ENCODE results near the gene MYO7B.

Gene MYO7B

DNA sequence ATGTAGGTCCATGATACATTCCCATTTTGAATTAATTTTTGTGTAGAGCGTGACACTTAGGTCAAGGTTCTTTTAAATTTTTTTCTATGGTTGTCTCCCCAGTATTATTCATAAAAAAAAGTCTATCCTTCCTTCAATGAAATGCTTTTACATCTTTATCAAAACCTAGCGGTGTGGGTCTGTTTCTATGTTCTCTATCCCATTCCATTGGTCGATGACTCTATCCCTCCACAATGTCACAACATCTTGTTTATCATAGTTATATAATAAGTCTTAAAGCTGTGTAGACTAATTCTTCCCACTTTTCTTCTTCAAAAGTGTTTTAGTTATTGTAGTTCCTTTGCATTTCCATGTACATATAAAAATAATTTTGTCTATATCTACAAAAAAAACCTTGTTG lies 63.2 kb downstream of the MYO7B start:
- ChIA-PET CTCF (interaction anchor here (0.8 to 1.4 kb wide), 4 partner anchors 8 to 51 kb away, joined by 3 to 7 read pairs (median 3); no protein-coding TSS in a partner anchor), POLR2A (no interaction called here)
- TF ChIP-seq, protein P1, sequence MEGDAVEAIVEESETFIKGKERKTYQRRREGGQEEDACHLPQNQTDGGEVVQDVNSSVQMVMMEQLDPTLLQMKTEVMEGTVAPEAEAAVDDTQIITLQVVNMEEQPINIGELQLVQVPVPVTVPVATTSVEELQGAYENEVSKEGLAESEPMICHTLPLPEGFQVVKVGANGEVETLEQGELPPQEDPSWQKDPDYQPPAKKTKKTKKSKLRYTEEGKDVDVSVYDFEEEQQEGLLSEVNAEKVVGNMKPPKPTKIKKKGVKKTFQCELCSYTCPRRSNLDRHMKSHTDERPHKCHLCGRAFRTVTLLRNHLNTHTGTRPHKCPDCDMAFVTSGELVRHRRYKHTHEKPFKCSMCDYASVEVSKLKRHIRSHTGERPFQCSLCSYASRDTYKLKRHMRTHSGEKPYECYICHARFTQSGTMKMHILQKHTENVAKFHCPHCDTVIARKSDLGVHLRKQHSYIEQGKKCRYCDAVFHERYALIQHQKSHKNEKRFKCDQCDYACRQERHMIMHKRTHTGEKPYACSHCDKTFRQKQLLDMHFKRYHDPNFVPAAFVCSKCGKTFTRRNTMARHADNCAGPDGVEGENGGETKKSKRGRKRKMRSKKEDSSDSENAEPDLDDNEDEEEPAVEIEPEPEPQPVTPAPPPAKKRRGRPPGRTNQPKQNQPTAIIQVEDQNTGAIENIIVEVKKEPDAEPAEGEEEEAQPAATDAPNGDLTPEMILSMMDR (IDR thresholded peaks at IDR 0.05; ENCODE audit: control extremely low read depth, extremely low read depth, low read depth, missing control alignments), result no peak
- DNase-seq (ENCODE audit: extremely low spot score), result no peak

DNA sequence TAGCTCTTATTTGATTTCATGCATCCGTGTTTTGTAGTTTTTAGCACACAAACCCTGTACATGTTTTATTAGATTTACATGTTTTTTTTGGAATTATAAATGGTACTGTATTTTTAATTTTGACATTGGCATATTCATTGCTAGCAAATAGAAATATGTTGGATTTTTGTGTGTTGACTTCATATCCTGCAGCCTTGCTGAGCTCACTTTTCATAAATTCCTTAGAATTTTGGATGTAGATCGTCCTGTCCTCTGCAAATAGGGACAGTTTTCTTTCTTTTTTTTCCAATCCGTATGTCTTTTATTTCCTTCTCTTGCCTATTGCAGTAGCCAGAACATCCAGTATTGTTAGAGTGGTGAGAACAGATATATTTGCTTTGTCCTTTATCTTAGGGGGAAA lies 63.7 kb downstream of the MYO7B start:
- ChIA-PET CTCF (interaction anchor here (0.8 to 1.4 kb wide), 4 partner anchors 8 to 51 kb away, joined by 3 to 7 read pairs (median 3); no protein-coding TSS in a partner anchor), POLR2A (no interaction called here)
- no peak for DNase-seq (ENCODE audit: extremely low spot score)
- TF ChIP-seq, protein P1 (IDR thresholded peaks at IDR 0.05; ENCODE audit: control extremely low read depth, extremely low read depth, low read depth, missing control alignments), result no peak

DNA sequence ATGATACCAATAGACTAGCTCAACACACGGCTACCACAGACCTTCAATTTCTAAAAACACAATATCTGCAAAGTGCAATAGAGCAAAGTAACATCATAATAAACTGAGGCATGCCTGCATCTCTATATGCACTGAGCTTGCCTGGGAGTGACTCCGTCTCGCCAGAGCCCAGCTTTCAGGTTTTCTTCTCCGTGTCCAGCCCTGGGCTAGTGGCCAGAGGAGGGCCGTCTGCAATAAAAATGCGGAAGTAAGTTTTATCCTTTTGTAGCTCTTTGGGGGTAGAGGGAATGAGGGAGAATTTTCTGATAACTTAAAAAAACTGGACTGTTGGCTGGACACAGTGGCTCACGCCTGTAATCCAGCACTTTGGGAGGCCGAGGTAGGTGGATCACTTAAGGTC lies 69.5 kb downstream of the MYO7B start:
- CTCF ChIA-PET, result interaction anchor here (1.2 to 6.4 kb wide), 3 partner anchors 10 to 46 kb away, joined by 3 to 53 read pairs (median 5); no protein-coding TSS in a partner anchor
- POLR2A ChIA-PET, result no interaction called here

DNA sequence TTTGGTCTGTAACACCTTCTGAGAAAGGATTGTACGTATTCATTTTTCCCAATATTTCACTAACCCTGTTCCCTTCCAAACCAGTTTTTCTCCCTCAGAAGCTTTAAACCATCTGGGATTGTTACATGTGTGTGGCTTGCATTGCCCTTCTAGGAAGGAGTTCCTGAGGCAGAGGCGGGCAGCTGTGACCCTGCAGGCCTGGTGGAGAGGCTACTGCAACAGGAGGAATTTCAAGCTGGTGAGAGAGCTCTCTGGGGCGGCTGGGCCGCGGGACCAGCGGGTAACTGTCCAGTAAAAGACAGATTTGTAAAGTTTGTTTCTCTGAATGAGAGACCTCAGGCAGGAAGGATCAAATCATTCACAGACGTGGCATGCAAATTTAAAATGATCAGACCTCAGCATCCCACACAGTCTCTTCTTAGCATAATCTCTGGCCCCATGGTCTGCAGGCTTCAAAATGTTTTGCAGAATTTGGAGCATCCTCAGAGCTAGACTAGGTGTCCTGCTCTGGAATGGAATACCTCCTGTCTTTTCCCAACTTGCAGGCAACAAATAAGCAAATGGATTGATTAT lies 70.3 kb downstream of the MYO7B start:
- TF ChIP-seq, protein P1 (IDR thresholded peaks at IDR 0.05; ENCODE audit: control extremely low read depth, extremely low read depth, low read depth, missing control alignments), result no peak
- no peak for DNase-seq (ENCODE audit: extremely low spot score)
- CTCF ChIA-PET, result interaction anchor here (1.0 to 6.4 kb wide), 2 partner anchors 14 to 77 kb away, joined by 3 to 53 read pairs; no protein-coding TSS in a partner anchor
- POLR2A ChIA-PET, result no interaction called here

More for the DNA sequence above, 69.5 kb downstream of the MYO7B start:
- DNase-seq (ENCODE audit: extremely low spot score), result no peak
- TF ChIP-seq, protein P1 (IDR thresholded peaks at IDR 0.05; ENCODE audit: control extremely low read depth, extremely low read depth, low read depth, missing control alignments), result no peak

DNA sequence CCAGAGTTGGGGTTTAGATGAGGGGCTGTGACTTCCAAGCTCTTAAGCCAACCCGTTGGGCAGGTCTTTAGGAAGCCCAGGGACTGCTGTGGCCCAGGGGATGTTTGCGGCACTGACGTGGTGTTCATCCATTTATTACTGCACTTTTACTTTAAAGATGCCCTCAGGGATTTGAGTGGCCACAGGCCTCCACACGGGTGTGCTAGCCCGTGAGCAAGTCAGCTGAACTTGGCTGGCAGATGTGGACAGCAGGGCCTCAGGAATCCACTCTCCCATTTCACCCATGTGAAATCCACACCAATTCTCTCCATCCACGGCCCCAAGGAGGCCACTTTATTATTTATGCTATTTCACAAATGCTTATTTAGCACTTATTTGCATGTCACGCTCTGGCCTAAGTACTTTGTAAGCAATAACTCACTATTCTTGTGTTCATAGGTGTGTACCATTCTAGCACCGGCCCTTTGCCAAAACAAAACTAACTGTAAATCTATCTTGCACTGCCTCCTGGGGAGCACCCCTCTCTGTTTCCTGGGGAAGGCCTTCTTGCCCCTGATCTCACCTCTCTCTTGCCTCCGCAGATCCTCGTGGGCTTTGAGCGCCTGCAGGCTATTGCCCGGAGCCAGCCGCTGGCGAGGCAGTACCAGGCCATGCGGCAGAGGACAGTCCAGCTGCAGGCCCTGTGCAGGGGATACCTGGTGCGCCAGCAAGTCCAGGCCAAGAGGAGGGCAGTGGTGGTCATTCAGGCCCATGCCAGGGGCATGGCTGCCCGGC lies 71.3 kb downstream of the MYO7B start:
- ChIA-PET POLR2A (no interaction called here), CTCF (interaction anchor here (1.0 to 6.4 kb wide), 4 partner anchors 15 to 76 kb away, joined by 3 to 53 read pairs (median 6); no protein-coding TSS in a partner anchor)
- TF ChIP-seq, protein P1 (IDR thresholded peaks at IDR 0.05; ENCODE audit: control extremely low read depth, extremely low read depth, low read depth, missing control alignments), result no peak
- DNase-seq (ENCODE audit: extremely low spot score), result no peak

DNA sequence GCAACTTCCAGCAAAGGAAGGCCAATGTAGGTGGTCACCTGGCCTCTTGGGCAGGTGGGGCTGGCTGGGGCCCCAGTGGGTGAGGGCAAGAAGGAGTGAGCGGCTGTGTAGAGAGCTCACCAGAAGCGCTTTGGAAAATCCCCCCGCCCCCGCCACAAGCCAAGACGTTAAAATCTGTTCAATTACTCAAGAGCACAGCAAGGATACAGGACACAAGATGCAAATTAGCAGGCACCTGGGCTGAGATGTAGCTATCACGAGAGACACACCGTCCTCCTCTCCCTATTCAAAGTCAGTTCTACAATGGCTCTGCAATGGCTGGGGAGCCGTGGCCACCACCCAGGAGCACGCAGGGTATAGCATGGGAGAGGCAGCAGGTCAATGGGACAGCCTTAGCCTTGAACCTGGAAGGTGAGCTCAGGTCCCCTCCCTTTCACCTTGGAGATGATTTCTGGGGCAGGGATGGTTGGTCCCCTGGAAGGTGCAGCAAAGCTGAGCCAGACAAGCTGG lies 72.0 kb downstream of the MYO7B start:
- TF ChIP-seq, protein P1 (IDR thresholded peaks at IDR 0.05; ENCODE audit: control extremely low read depth, extremely low read depth, low read depth, missing control alignments), result no peak
- DNase-seq (ENCODE audit: extremely low spot score), result no peak
- ChIA-PET POLR2A (no interaction called here), CTCF (interaction anchor here (1.0 to 1.4 kb wide), 2 partner anchors 16 to 43 kb away, joined by 3 to 10 read pairs; no protein-coding TSS in a partner anchor)

All from GM10248 (cell line).